BLaER1 treated with 17β-estradiol and CSF1 and Interleukin-3, amounts not matched to agents 10 nM and 100 nM (cell line): ENCODE results near the gene GABRD.

Experiments used
- H3K27ac ChIP-seq, 11 experiments: shearing (Covaris generic); formaldehyde crosslinking; 2 replicates each; pipeline ENCODE4 v1.8.1; 2022
- H3K27me3 ChIP-seq, 11 experiments: shearing (Covaris generic); formaldehyde crosslinking; 2 replicates each; pipeline ENCODE4 v1.8.1; 2022
- H3K36me3 ChIP-seq, 11 experiments: shearing (Covaris generic); formaldehyde crosslinking; 2 replicates each; pipeline ENCODE4 v1.8.1; 2022
- H3K4me1 ChIP-seq, 10 experiments: shearing (Covaris generic); formaldehyde crosslinking; 2 replicates each; pipeline ENCODE4 v1.8.1; 2022
- H3K4me2 ChIP-seq, 11 experiments: shearing (Covaris generic); formaldehyde crosslinking; 2 replicates each; pipeline ENCODE4 v1.8.1; 2022
- H3K4me3 ChIP-seq, 10 experiments: shearing (Covaris generic); formaldehyde crosslinking; 2 replicates each; pipeline ENCODE4 v1.8.1; 2022
- H3K9ac ChIP-seq, 11 experiments: shearing (Covaris generic); formaldehyde crosslinking; 2 replicates each; pipeline ENCODE4 v1.8.1; 2022
- H3K9me3 ChIP-seq, 11 experiments: shearing (Covaris generic); formaldehyde crosslinking; replicated peaks in 1 of 11; 2 replicates each; pipeline ENCODE4 v1.8.1; 2022
- H4K20me1 ChIP-seq, 11 experiments: shearing (Covaris generic); formaldehyde crosslinking; 2 replicates each; pipeline ENCODE4 v1.8.1; 2022
- Cebpa-rat ChIP-seq, 11 experiments: shearing (Covaris generic); IDR thresholded peaks; 2 replicates each; pipeline ENCODE4 v1.8.1; 2022

The GABRD gene

GRCh38 chr1:2054560-2054959 lies 35.4 kb downstream of the GABRD start:
- Histone ChIP-seq H3K4me1 (peaks cover 20 to 77% (median 51%) of the 10 kb centered on the region in 10 experiments), H3K4me3 (no peak overlapping the region; a peak in 1 of 20 replicates), H4K20me1 (peaks cover 0 to 45% (median 16%) of the 10 kb centered on the region in 11 experiments; a peak in 12 of 22 replicates), H3K36me3 (no peaks in the 10 kb centered on the region), H3K27me3 (peaks cover 32 to 59% (median 35%) of the 10 kb centered on the region in 11 experiments), H3K9me3 (no peaks in the 10 kb centered on the region), H3K4me2 (peak overlapping the region in 9 of 11 experiments; percentile 24 to 85 (median 81); a peak in 16 of 22 replicates), H3K27ac (peak overlapping the region in 3 of 11 experiments; percentile 24 to 48 (median 47); a peak in 3 of 22 replicates), H3K9ac (peak overlapping the region in 2 of 11 experiments; percentile 35 to 44; a peak in 1 of 22 replicates)
- TF ChIP-seq Cebpa-rat (IDR thresholded peaks at IDR 0.05), result no peak

GRCh38 chr1:2055911-2056575 lies 36.9 kb downstream of the GABRD start:
- Histone ChIP-seq H4K20me1 (peaks cover 0 to 37% (median 12%) of the 10 kb centered on the region in 11 experiments; a peak in 12 of 22 replicates), H3K27me3 (peaks cover 17 to 58% (median 20%) of the 10 kb centered on the region in 11 experiments), H3K36me3 (no peaks in the 10 kb centered on the region), H3K4me3 (no peak overlapping the region), H3K27ac (no peak overlapping the region), H3K9ac (no peak overlapping the region), H3K4me2 (peak overlapping the region in 2 of 11 experiments; percentile 10 to 11; a peak in 1 of 22 replicates), H3K4me1 (peaks cover 26 to 84% (median 56%) of the 10 kb centered on the region in 10 experiments), H3K9me3 (no peaks in the 10 kb centered on the region)
- TF ChIP-seq Cebpa-rat (IDR thresholded peaks at IDR 0.05), result no peak

- Histone ChIP-seq H3K9ac (no peak overlapping the region), H4K20me1 (peaks cover 0 to 26% (median 1%) of the 10 kb centered on the region in 11 experiments; a peak in 8 of 22 replicates), H3K27me3 (peaks cover 7 to 52% (median 10%) of the 10 kb centered on the region in 11 experiments), H3K4me3 (no peak overlapping the region), H3K36me3 (no peaks in the 10 kb centered on the region), H3K4me2 (no peak overlapping the region), H3K9me3 (peaks cover 0 to 10% (median 6%) of the 10 kb centered on the region in 11 experiments; a peak in 17 of 22 replicates), H3K4me1 (peaks cover 15 to 84% (median 57%) of the 10 kb centered on the region in 10 experiments), H3K27ac (no peak overlapping the region)
- no peak for TF ChIP-seq Cebpa-rat (IDR thresholded peaks at IDR 0.05)
Measured at GRCh38 chr1:2056955-2057590, 37.9 kb downstream of the GABRD start.

- Histone ChIP-seq H3K27ac (peak overlapping the region in 6 of 11 experiments; percentile 15 to 70 (median 62); a peak in 8 of 22 replicates), H3K27me3 (peaks cover 0 to 29% (median 0%) of the 10 kb centered on the region in 11 experiments; a peak in 5 of 22 replicates), H4K20me1 (peaks cover 0 to 3% (median 0%) of the 10 kb centered on the region in 11 experiments; a peak in 3 of 22 replicates), H3K9ac (peak overlapping the region in 5 of 11 experiments; percentile 38 to 62 (median 56); a peak in 8 of 22 replicates), H3K4me1 (peaks cover 18 to 75% (median 49%) of the 10 kb centered on the region in 10 experiments), H3K36me3 (peaks cover 0 to 2% (median 0%) of the 10 kb centered on the region in 11 experiments; a peak in 2 of 22 replicates), H3K4me3 (peak overlapping the region in 5 of 10 experiments; percentile 1 to 26 (median 14); a peak in 2 of 20 replicates), H3K9me3 (peaks cover 4 to 30% (median 23%) of the 10 kb centered on the region in 11 experiments), H3K4me2 (peak overlapping the region; percentile 65 to 93 (median 85))
- no peak for TF ChIP-seq Cebpa-rat (IDR thresholded peaks at IDR 0.05)
Measured at GRCh38 chr1:2059290-2059953, 40.3 kb downstream of the GABRD start.

GRCh38 chr1:2060072-2060471 lies 40.9 kb downstream of the GABRD start:
- H3K4me2 ChIP-seq, result peak overlapping the region; percentile 65 to 93 (median 85)
- peaks cover 11 to 36% (median 29%) of the 10 kb centered on the region in 11 experiments for H3K9me3 ChIP-seq
- no peak for TF ChIP-seq Cebpa-rat (IDR thresholded peaks at IDR 0.05)
- H3K27ac ChIP-seq, result peak overlapping the region in 6 of 11 experiments; percentile 15 to 70 (median 62); a peak in 8 of 22 replicates
- H3K27me3 ChIP-seq, result peaks cover 0 to 26% (median 0%) of the 10 kb centered on the region in 11 experiments; a peak in 5 of 22 replicates
- H3K4me3 ChIP-seq, result peak overlapping the region in 6 of 10 experiments; percentile 1 to 26 (median 18); a peak in 3 of 20 replicates
- H3K36me3 ChIP-seq, result peaks cover 0 to 6% (median 0%) of the 10 kb centered on the region in 11 experiments; a peak in 2 of 22 replicates
- no peaks in the 10 kb centered on the region; a peak in 2 of 22 replicates for H4K20me1 ChIP-seq
- peaks cover 18 to 70% (median 45%) of the 10 kb centered on the region in 10 experiments for H3K4me1 ChIP-seq
- H3K9ac ChIP-seq, result peak overlapping the region in 4 of 11 experiments; percentile 46 to 62 (median 56); a peak in 6 of 22 replicates

- peaks cover 0 to 26% (median 0%) of the 10 kb centered on the region in 11 experiments; a peak in 5 of 22 replicates for H3K27me3 ChIP-seq
- peak overlapping the region in 3 of 11 experiments; percentile 60 to 70 (median 65); a peak in 5 of 22 replicates for H3K27ac ChIP-seq
- H3K4me3 ChIP-seq, result no peak overlapping the region
- peaks cover 16 to 41% (median 34%) of the 10 kb centered on the region in 11 experiments for H3K9me3 ChIP-seq
- no peak for TF ChIP-seq Cebpa-rat (IDR thresholded peaks at IDR 0.05)
- H3K4me2 ChIP-seq, result peak overlapping the region in 10 of 11 experiments; percentile 65 to 93 (median 85); a peak in 18 of 22 replicates
- peaks cover 18 to 67% (median 45%) of the 10 kb centered on the region in 10 experiments for H3K4me1 ChIP-seq
- no peaks in the 10 kb centered on the region; a peak in 2 of 22 replicates for H4K20me1 ChIP-seq
- H3K9ac ChIP-seq, result peak overlapping the region in 3 of 11 experiments; percentile 11 to 62 (median 46); a peak in 3 of 22 replicates
- peaks cover 0 to 6% (median 0%) of the 10 kb centered on the region in 11 experiments; a peak in 2 of 22 replicates for H3K36me3 ChIP-seq
Measured at GRCh38 chr1:2060535-2060934, 41.4 kb downstream of the GABRD start.

GRCh38 chr1:2061065-2061778 lies 42.1 kb downstream of the GABRD start:
- Histone ChIP-seq H3K27ac (peak overlapping the region in 3 of 11 experiments; percentile 21 to 65 (median 26); a peak in 4 of 22 replicates), H3K9ac (peak overlapping the region in 1 of 11 experiments; percentile 11; a peak in 1 of 22 replicates), H3K36me3 (peaks cover 0 to 6% (median 0%) of the 10 kb centered on the region in 11 experiments; a peak in 2 of 22 replicates), H3K4me1 (peaks cover 18 to 64% (median 43%) of the 10 kb centered on the region in 10 experiments), H3K4me3 (no peak overlapping the region), H4K20me1 (no peaks in the 10 kb centered on the region; a peak in 2 of 22 replicates), H3K27me3 (peaks cover 0 to 26% (median 0%) of the 10 kb centered on the region in 11 experiments; a peak in 5 of 22 replicates), H3K9me3 (peaks cover 22 to 48% (median 41%) of the 10 kb centered on the region in 11 experiments), H3K4me2 (peak overlapping the region in 9 of 11 experiments; percentile 65 to 93 (median 85); a peak in 16 of 22 replicates)
- TF ChIP-seq Cebpa-rat (IDR thresholded peaks at IDR 0.05), result no peak
